GM18867 (cell line): Measurements from ENCODE around the gene FTCD.
"Not testable (repeated sequence)": the region's sequence is repeated elsewhere in the genome, so short reads cannot be mapped to it uniquely, and the experiment has no call there.

Experiments used
- ATAC-seq: cut with Tn5 transposase; IDR thresholded peaks from one replicate; pipeline ENCODE4 v1.9.1; 2021; ENCODE audit warnings: mild to moderate bottlenecking, moderate library complexity; ENCODE audit not compliant: unreplicated experiment

FTCD gene

GRCh38 chr21:46154155-46154954, 1.0 kb downstream of the FTCD start:
- ATAC-seq = no peak

GRCh38 chr21:46153247-46154154, 1.9 kb downstream of the FTCD start:
- no peak for ATAC-seq

- ATAC-seq = no peak
These were observed 2.5 kb downstream of the FTCD start for GRCh38 chr21:46152927-46153246.

GRCh38 chr21:46151989-46152926, 3.1 kb downstream of the FTCD start:
- no peak for ATAC-seq

GRCh38 chr21:46151261-46151988, 4.0 kb downstream of the FTCD start:
- ATAC-seq = no peak

GRCh38 chr21:46150491-46151121, 4.8 kb downstream of the FTCD start:
- no peak for ATAC-seq

- ATAC-seq = no peak
These were observed 5.3 kb downstream of the FTCD start for GRCh38 chr21:46150073-46150472.

GRCh38 chr21:46149205-46149901, 6.0 kb downstream of the FTCD start:
- ATAC-seq = no peak

GRCh38 chr21:46148106-46148505, 7.3 kb downstream of the FTCD start:
- ATAC-seq = no peak

GRCh38 chr21:46147429-46147828, 8.0 kb downstream of the FTCD start:
- not testable (repeated sequence) for ATAC-seq

- ATAC-seq = no peak
These were observed 8.5 kb downstream of the FTCD start for GRCh38 chr21:46146856-46147255.

GRCh38 chr21:46145840-46146691, 9.3 kb downstream of the FTCD start:
- no peak for ATAC-seq

GRCh38 chr21:46145159-46145839, 10.1 kb downstream of the FTCD start:
- no peak for ATAC-seq

GRCh38 chr21:46144464-46145070, 10.8 kb downstream of the FTCD start:
- no peak for ATAC-seq

- no peak for ATAC-seq
These were observed 12.6 kb downstream of the FTCD start for GRCh38 chr21:46142582-46143473.
